GM12878 (cell line): ENCODE data around the gene GCSAML. TPM values are rescaled to one million over a fixed set of nuclear protein-coding genes. Genes with fewer than 3 reads are reported as not detected.

Source experiments
- ATAC-seq: fragments of 200-7000 bp; cut with Tn5 transposase; 3 replicates; pipeline ENCODE4 v1.9.1; 2020; ENCODE audit warnings: mild to moderate bottlenecking, moderate library complexity
- BruUV-seq: library from RNA; stranded (reverse); fragments of 400-500 nt; replicated peaks from 2 replicates; lab custom pipeline; 2021; lab: Mats Ljungman, UMichigan
- CTCF ChIA-PET: fragments of 300-600 bp; sonication (Branson Sonifier 250); formaldehyde crosslinking; extraction: SDS; loops from one replicate; lab custom pipeline; 2021; ENCODE audit warnings: inconsistent platforms; lab: Yijun Ruan, JAX
- POLR2A ChIA-PET: fragments of 350-600 bp; formaldehyde crosslinking; extraction: SDS; loops from one replicate; lab custom pipeline; 2021; ENCODE audit warnings: inconsistent platforms; lab: Charles Lee
- RAD21 ChIA-PET: fragments of 300-600 bp; sonication (Branson Sonifier 250); formaldehyde crosslinking; loops from one replicate; lab custom pipeline; 2023; ENCODE audit warnings: antibody characterized with exemption; ENCODE audit not compliant: unreplicated experiment; lab: Charles Lee
- SMC1A ChIA-PET: fragments of 300-600 bp; sonication (Branson Sonifier 250); formaldehyde crosslinking; loops from one replicate; lab custom pipeline; 2023; ENCODE audit not compliant: unreplicated experiment, uncharacterized antibody; lab: Charles Lee
- DNase-seq: peaks from one replicate; pipeline ENCODE4 v3.0.0-alpha.2; 2011; ENCODE audit warnings: low read depth, low spot score
- FAIRE-seq: peaks from 3 replicates; lab custom pipeline; 2011; peaks lifted over from hg19 to GRCh38; lab: Jason Lieb, UNC
- H2AFZ ChIP-seq: 2 replicates; pipeline ENCODE4 v1.6.0; 2011; ENCODE audit warnings: low read depth, low read length, control low read depth; ENCODE audit not compliant: control insufficient read depth
- H3K27ac ChIP-seq: 2 replicates; pipeline ENCODE4 v1.5.1; 2011; ENCODE audit warnings: control low read depth; ENCODE audit not compliant: control insufficient read depth, insufficient read depth
- H3K27me3 ChIP-seq, 2 experiments: replicated peaks in 1 of 2; 2 replicates each; pipeline versions ENCODE4 v1.6.0 to v1.6.1; 2011; ENCODE audit warnings: low read length in 1 of 2; ENCODE audit not compliant: control insufficient read depth in 2 of 2, insufficient read depth in 2 of 2
- H3K36me3 ChIP-seq, 2 experiments: 2 replicates each; pipeline ENCODE4 v1.5.1; 2011; ENCODE audit warnings: low read length in 1 of 2; ENCODE audit not compliant: control insufficient read depth in 2 of 2, insufficient read depth in 2 of 2
- H3K4me1 ChIP-seq: 2 replicates; pipeline ENCODE4 v1.6.1; 2011; ENCODE audit warnings: mild to moderate bottlenecking, low read length, moderate library complexity, mixed read lengths; ENCODE audit not compliant: control insufficient read depth, insufficient read depth
- H3K4me2 ChIP-seq: 2 replicates; pipeline ENCODE4 v1.6.0; 2011; ENCODE audit warnings: control low read depth; ENCODE audit not compliant: control insufficient read depth, insufficient read depth
- H3K4me3 ChIP-seq: fragments of 200-600 bp; sonication (generic); 2 replicates; pipeline ENCODE4 v1.5.1; 2016
- H3K79me2 ChIP-seq: 2 replicates; pipeline ENCODE4 v1.6.0; 2011; ENCODE audit warnings: low read length; ENCODE audit not compliant: control insufficient read depth, insufficient read depth
- H3K9ac ChIP-seq: 2 replicates; pipeline ENCODE4 v1.8.0; 2011; ENCODE audit warnings: low read length, control low read depth, mixed read lengths; ENCODE audit not compliant: control insufficient read depth, insufficient read depth
- H3K9me3 ChIP-seq: replicated peaks from 3 replicates; pipeline ENCODE4 v1.5.1; 2011; ENCODE audit warnings: mild to moderate bottlenecking, low read length; ENCODE audit not compliant: control insufficient read depth, insufficient read depth
- H4K20me1 ChIP-seq: 2 replicates; pipeline ENCODE4 v1.6.0; 2011; ENCODE audit not compliant: control insufficient read depth, insufficient read depth
- BACH1 ChIP-seq: fragments of 450-650 bp; IDR thresholded peaks from 2 replicates; pipeline ENCODE4 v1.6.1; 2017; ENCODE audit warnings: mild to moderate bottlenecking, borderline replicate concordance
- BHLHE40 ChIP-seq, 2 experiments: fragments of 450-650 bp in 1 of 2; IDR thresholded peaks; 2 replicates each; pipeline ENCODE4 v1.6.1; 2011 to 2017; ENCODE audit warnings: low read depth in 2 of 2, borderline replicate concordance in 1 of 2, improper control_type of control experiment in 1 of 2, low read length in 1 of 2, mild to moderate bottlenecking in 1 of 2
- EP300 ChIP-seq, 2 experiments: fragments of 150-350 bp in 1 of 2; IDR thresholded peaks; 2 replicates each; pipeline ENCODE4 v1.6.1; 2011 to 2012; ENCODE audit warnings: low read depth in 2 of 2, low read length in 2 of 2, borderline replicate concordance in 1 of 2, improper control_type of control experiment in 1 of 2, inconsistent platforms in 1 of 2; ENCODE audit not compliant: control insufficient read depth in 1 of 2
- KAT2A ChIP-seq: conservative IDR thresholded peaks from 2 replicates; pipeline ENCODE4 v1.6.1; 2011; ENCODE audit warnings: low read depth, low read length; ENCODE audit not compliant: control insufficient read depth
- MXI1 ChIP-seq: fragments of 150-350 bp; IDR thresholded peaks from 2 replicates; pipeline ENCODE4 v1.6.1; 2011; ENCODE audit warnings: low read depth, mild to moderate bottlenecking, inconsistent platforms, low read length, improper control_type of control experiment
- MYC ChIP-seq: IDR thresholded peaks from 2 replicates; pipeline ENCODE4 v1.6.1; 2011; ENCODE audit warnings: mild to moderate bottlenecking, low read length, moderate library complexity, inconsistent platforms; ENCODE audit not compliant: insufficient read depth, insufficient replicate concordance, insufficient read length, severe bottlenecking
- NRF1 ChIP-seq: conservative IDR thresholded peaks from 2 replicates; pipeline ENCODE4 v1.6.1; 2011; ENCODE audit warnings: mild to moderate bottlenecking, low read depth, low read length, improper control_type of control experiment
- PAX5 ChIP-seq: IDR thresholded peaks from 2 replicates; pipeline ENCODE4 v1.6.1; 2011; ENCODE audit warnings: low read depth, low read length, borderline replicate concordance
- RELA ChIP-seq: fragments of 450-650 bp; IDR thresholded peaks from 2 replicates; pipeline ENCODE4 v1.8.0; 2014; ENCODE audit warnings: borderline replicate concordance; ENCODE audit not compliant: partially characterized antibody
- RUNX3 ChIP-seq: IDR thresholded peaks from 2 replicates; pipeline ENCODE4 v1.6.1; 2012; ENCODE audit warnings: low read length, inconsistent platforms
- SUPT20H ChIP-seq: IDR thresholded peaks from 2 replicates; pipeline ENCODE4 v1.6.1; 2011; ENCODE audit warnings: low read depth, mild to moderate bottlenecking, low read length, moderate library complexity, borderline replicate concordance; ENCODE audit not compliant: control insufficient read depth
- SUZ12 ChIP-seq: fragments of 200-600 bp; sonication (generic); IDR thresholded peaks from one replicate; pipeline ENCODE4 v1.6.1; 2018; ENCODE audit warnings: antibody characterized with exemption, mild to moderate bottlenecking; ENCODE audit not compliant: unreplicated experiment
- TCF12 ChIP-seq: IDR thresholded peaks from 2 replicates; pipeline ENCODE4 v1.6.1; 2011; ENCODE audit warnings: low read depth, mild to moderate bottlenecking, low read length
- WRNIP1 ChIP-seq: IDR thresholded peaks from 2 replicates; pipeline ENCODE4 v1.6.1; 2011; ENCODE audit warnings: low read depth, low read length, improper control_type of control experiment, borderline replicate concordance
- ZBED1 ChIP-seq: IDR thresholded peaks from 2 replicates; pipeline ENCODE4 v1.6.1; 2016; ENCODE audit warnings: borderline replicate concordance
- WGBS: methylation state at CpG from one replicate; pipeline ENCODE4 v1.1.6; 2016; ENCODE audit warnings: low lambda C conversion rate; ENCODE audit not compliant: insufficient replicate concordance, insufficient coverage; ENCODE audit errors: missing lambda C conversion rate; 5-methylcytosine and 5-hydroxymethylcytosine counted together
- in situ Hi-C: fragments of 300-500 bp; cut with MboI; formaldehyde crosslinking; loops from 9 replicates; pipeline ENCODE4 v1.14.3; 2018; ENCODE audit warnings: mixed read lengths
- intact Hi-C: fragments of 100-400 bp; cut with micrococcal nuclease; formaldehyde crosslinking; loops from one replicate; pipeline ENCODE4 v1.14.2; 2022; ENCODE audit not compliant: unreplicated experiment
- polyA plus RNA-seq, 11 experiments: library from polyadenylated mRNA; depleted of rRNA in 4 of 11; unstranded in 6 of 11; stranded (reverse) in 5 of 11; fragments of >200 nt; fragmentation: Nextera tagmentation in 4 of 11; fragmentation: Illumina TruSeq in 1 of 11; extraction: Ambion mirVana in 4 of 11; extraction: Trizol in 1 of 11; gene quantifications; 1 replicate in 1 of 11; 2 replicates in 10 of 11; pipeline versions ENCODE4 v1.2.1 to v1.2.3, GENCODE V29; 2011 to 2016; ENCODE audit warnings: inconsistent platforms in 2 of 11, missing spikeins in 2 of 11, low read depth in 1 of 11
- total RNA-seq, 4 experiments: library from RNA; depleted of rRNA in 3 of 4; stranded (reverse); fragments of >200 nt in 3 of 4; fragmentation: Illumina TruSeq in 1 of 4; extraction: Trizol in 1 of 4; gene quantifications; 2 replicates each; pipeline versions ENCODE4 v1.2.1 to v1.2.3, GENCODE V29; 2013 to 2021
- TF ChIP-seq, protein P1 (sequence below): fragments of 450-650 bp; IDR thresholded peaks from 2 replicates; pipeline ENCODE4 v1.6.1; 2017; ENCODE audit warnings: mild to moderate bottlenecking, low read depth, inconsistent platforms; ENCODE audit not compliant: poor library complexity, severe bottlenecking

Gene GCSAML
- total and polyA plus RNA-seq, 10 of the 15 experiments (the other 5 are each of a cell fraction or from before 2014, with no cell fraction given), result 0.03 TPM; not detected in 9

DNA sequence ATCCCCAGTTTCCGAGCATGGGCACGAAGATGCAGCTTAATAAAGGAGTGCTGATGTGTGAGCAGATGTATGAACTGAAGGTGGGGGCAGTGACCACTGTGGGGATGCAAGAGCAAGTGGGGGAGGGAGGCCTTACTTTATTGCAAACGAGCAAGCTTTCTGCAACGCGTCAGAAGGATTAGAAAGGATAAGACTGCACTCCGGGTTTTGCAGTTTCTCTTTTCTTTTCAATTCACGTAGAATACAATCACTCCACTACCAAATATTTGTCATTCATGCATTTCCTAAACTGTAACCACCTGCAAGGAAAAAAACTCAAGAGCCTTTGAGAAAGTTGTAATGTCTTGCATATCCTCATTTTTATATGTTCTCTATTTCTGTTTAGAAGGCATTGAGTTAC lies 8.4 kb upstream of the GCSAML start:
- Histone ChIP-seq H3K36me3 (no peaks in the 10 kb centered on the region), H3K27ac (no peak overlapping the region), H3K27me3 (no peaks in the 10 kb centered on the region), H3K4me1 (no peaks in the 10 kb centered on the region), H3K9ac (no peak overlapping the region), H3K79me2 (no peaks in the 10 kb centered on the region), H3K4me3 (no peak overlapping the region), H3K9me3 (no peaks in the 10 kb centered on the region), H3K4me2 (no peak overlapping the region), H4K20me1 (no peaks in the 10 kb centered on the region), H2AFZ (no peak overlapping the region)
- BruUV-seq, result no TSS peak
- in situ Hi-C loops (no loop called here), intact Hi-C loops (no loop called here)
- TF ChIP-seq TCF12, result no peak
- no peak for TF ChIP-seq WRNIP1
- TF ChIP-seq NRF1, result no peak
- no peak for TF ChIP-seq EP300 (IDR thresholded peaks at IDR 0.05; ENCODE audit: borderline replicate concordance in 1 of 2, control insufficient read depth in 1 of 2, low read depth in 2 of 2, low read length in 2 of 2)
- TF ChIP-seq BHLHE40 (IDR thresholded peaks at IDR 0.05; ENCODE audit: borderline replicate concordance in 1 of 2, low read depth in 2 of 2, low read length in 1 of 2), result no peak
- no peak for TF ChIP-seq SUPT20H
- TF ChIP-seq PAX5, result no peak
- no peak for TF ChIP-seq RELA
- POLR2A ChIA-PET, result no interaction called here
- WGBS, result 26% methylated on average over 7 of the region's 7 CpGs
- SMC1A ChIA-PET, result interaction anchor here (1.0 kb wide), 1 partner anchor 18 kb away, joined by 3 read pairs; no protein-coding TSS in a partner anchor
- FAIRE-seq, result no peak
- CTCF ChIA-PET, result interaction anchor here (1.2 kb wide), 1 partner anchor 15 kb away, joined by 4 read pairs; no protein-coding TSS in a partner anchor
- RAD21 ChIA-PET, result no interaction called here
- DNase-seq, result no peak
- ATAC-seq, result no peak; the same call in 2 of the 3 replicates

- TF ChIP-seq ZBED1 (no peak), MYC (no peak), MXI1 (no peak), RUNX3 (no peak), KAT2A (no peak), BACH1 (no peak), SUZ12 (no peak), WRNIP1 (no peak)
- TF ChIP-seq, protein P1, sequence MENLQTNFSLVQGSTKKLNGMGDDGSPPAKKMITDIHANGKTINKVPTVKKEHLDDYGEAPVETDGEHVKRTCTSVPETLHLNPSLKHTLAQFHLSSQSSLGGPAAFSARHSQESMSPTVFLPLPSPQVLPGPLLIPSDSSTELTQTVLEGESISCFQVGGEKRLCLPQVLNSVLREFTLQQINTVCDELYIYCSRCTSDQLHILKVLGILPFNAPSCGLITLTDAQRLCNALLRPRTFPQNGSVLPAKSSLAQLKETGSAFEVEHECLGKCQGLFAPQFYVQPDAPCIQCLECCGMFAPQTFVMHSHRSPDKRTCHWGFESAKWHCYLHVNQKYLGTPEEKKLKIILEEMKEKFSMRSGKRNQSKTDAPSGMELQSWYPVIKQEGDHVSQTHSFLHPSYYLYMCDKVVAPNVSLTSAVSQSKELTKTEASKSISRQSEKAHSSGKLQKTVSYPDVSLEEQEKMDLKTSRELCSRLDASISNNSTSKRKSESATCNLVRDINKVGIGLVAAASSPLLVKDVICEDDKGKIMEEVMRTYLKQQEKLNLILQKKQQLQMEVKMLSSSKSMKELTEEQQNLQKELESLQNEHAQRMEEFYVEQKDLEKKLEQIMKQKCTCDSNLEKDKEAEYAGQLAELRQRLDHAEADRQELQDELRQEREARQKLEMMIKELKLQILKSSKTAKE, result no peak
- WGBS, result 12% methylated on average over 3 of the region's 3 CpGs
- in situ Hi-C loops, result no loop called here
- ChIA-PET CTCF (no interaction called here), RAD21 (no interaction called here), POLR2A (no interaction called here), SMC1A (interaction anchor here (0.6 kb wide), 1 partner anchor 675 kb away, joined by 3 read pairs; no protein-coding TSS in a partner anchor)
- no peaks in the 10 kb centered on the region for H3K79me2 ChIP-seq
- BruUV-seq, result no TSS peak
- DNase-seq, result no peak
- H3K27ac ChIP-seq, result no peak overlapping the region
- intact Hi-C loops, result no loop called here
- no peaks in the 10 kb centered on the region for H3K4me1 ChIP-seq
- H3K36me3 ChIP-seq, result no peaks in the 10 kb centered on the region
- no peaks in the 10 kb centered on the region for H4K20me1 ChIP-seq
- no peak overlapping the region for H3K4me3 ChIP-seq
- no peaks in the 10 kb centered on the region for H3K9me3 ChIP-seq
- H2AFZ ChIP-seq, result no peak overlapping the region
- H3K4me2 ChIP-seq, result no peak overlapping the region
- no peak overlapping the region for H3K9ac ChIP-seq
- H3K27me3 ChIP-seq, result no peaks in the 10 kb centered on the region
- no peak for ATAC-seq
- no peak for FAIRE-seq
These were observed 6.1 kb upstream of the GCSAML start for GRCh38 chr1:247542811-247543210.
